Effector memory CD4-positive, alpha-beta T cell (primary cell): Measurements from ENCODE around the gene MATN3.
"Not testable (repeated sequence)": the region's sequence is repeated elsewhere in the genome, so short reads cannot be mapped to it uniquely, and the experiment has no call there.

Experiments
- DNase-seq, 3 donors: peaks; one replicate each; pipeline ENCODE4 v3.0.0-alpha.2; 2020
- H3K27ac ChIP-seq: 2 replicates; pipeline ENCODE4 v1.7.0; 2013; ENCODE audit warnings: mild to moderate bottlenecking, low read length, moderate library complexity; ENCODE audit not compliant: insufficient read depth, poor library complexity, severe bottlenecking
- H3K27me3 ChIP-seq: replicated peaks from 2 replicates; pipeline ENCODE4 v1.7.0; 2013; ENCODE audit warnings: mild to moderate bottlenecking, low read length; ENCODE audit not compliant: insufficient read depth, control insufficient read depth, poor library complexity, severe bottlenecking
- H3K36me3 ChIP-seq: 2 replicates; pipeline ENCODE4 v1.7.0; 2013; ENCODE audit warnings: mild to moderate bottlenecking, low read length, moderate library complexity; ENCODE audit not compliant: control insufficient read depth, insufficient read depth
- H3K4me1 ChIP-seq: 2 replicates; pipeline ENCODE4 v1.7.0; 2013; ENCODE audit warnings: low read length, mild to moderate bottlenecking; ENCODE audit not compliant: control insufficient read depth, insufficient read depth, poor library complexity, severe bottlenecking
- H3K4me3 ChIP-seq: 2 replicates; pipeline ENCODE4 v1.7.0; 2013; ENCODE audit warnings: low read length, low read depth, mild to moderate bottlenecking; ENCODE audit not compliant: insufficient read depth, poor library complexity, severe bottlenecking
- H3K9me3 ChIP-seq: 2 replicates; pipeline ENCODE4 v1.7.0; 2013; ENCODE audit warnings: mild to moderate bottlenecking, low read length, moderate library complexity; ENCODE audit not compliant: control insufficient read depth

MATN3 gene

GRCh38 chr2:20051532-20052228, 39.2 kb upstream of the MATN3 start, which contains the start of gene LAPTM4A:
TSS of gene LAPTM4A (minus strand) at chr2:20051628. CDS start at chr2:20051520, 108 bp downstream.
- H3K9me3 ChIP-seq: no peaks in the 10 kb centered on the region
- peaks cover 11% of the 10 kb centered on the region for H3K4me1 ChIP-seq
- H3K27me3 ChIP-seq: no peaks in the 10 kb centered on the region
- H3K27ac ChIP-seq: peak within 1 kb of the TSS; percentile 95
- no peaks in the 10 kb centered on the region for H3K36me3 ChIP-seq
- DNase-seq: peak; percentile 95 to 97 (median 96)
- H3K4me3 ChIP-seq: peak within 1 kb of the TSS; percentile 57

- H3K4me1 ChIP-seq: peaks cover 11% of the 10 kb centered on the region
- H3K27ac ChIP-seq: peak overlapping the region; percentile 95
- peak in 1 of 3 donors; percentile 1 for DNase-seq
- H3K27me3 ChIP-seq: no peaks in the 10 kb centered on the region
- no peaks in the 10 kb centered on the region for H3K9me3 ChIP-seq
- H3K4me3 ChIP-seq: peak overlapping the region; percentile 57
- H3K36me3 ChIP-seq: no peaks in the 10 kb centered on the region
Observed at GRCh38 chr2:20050646-20051531, 38.4 kb upstream of the MATN3 start.

- no peaks in the 10 kb centered on the region for H3K27me3 ChIP-seq
- no peaks in the 10 kb centered on the region for H3K9me3 ChIP-seq
- H3K27ac ChIP-seq: peak overlapping the region; percentile 95
- peak overlapping the region; percentile 57 for H3K4me3 ChIP-seq
- H3K4me1 ChIP-seq: peaks cover 11% of the 10 kb centered on the region
- DNase-seq: peak in 2 of 3 donors; percentile 5 to 35
- H3K36me3 ChIP-seq: no peaks in the 10 kb centered on the region
Observed at GRCh38 chr2:20050104-20050645, 37.7 kb upstream of the MATN3 start.

DNA sequence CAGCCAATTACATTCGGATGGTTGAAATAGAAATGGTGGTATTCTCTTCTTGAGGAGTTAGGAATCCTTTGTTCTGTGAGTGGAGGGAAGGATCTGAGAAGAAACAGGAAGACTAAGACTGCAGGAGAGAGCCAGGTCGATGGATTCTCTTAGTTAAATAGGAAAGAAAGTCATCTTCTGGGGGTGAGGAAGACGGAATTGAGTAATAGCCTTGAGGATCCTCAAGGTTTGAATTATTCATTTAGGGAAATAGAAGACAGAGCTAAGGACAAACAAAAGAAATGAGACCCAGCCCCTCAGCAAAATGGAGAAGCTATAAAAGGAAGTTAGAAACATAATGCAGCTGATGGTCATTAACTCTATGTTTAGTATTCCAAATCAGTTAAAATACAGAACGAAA, 37.2 kb upstream of the MATN3 start:
- H3K9me3 ChIP-seq: no peaks in the 10 kb centered on the region
- H3K36me3 ChIP-seq: no peaks in the 10 kb centered on the region
- peaks cover 11% of the 10 kb centered on the region for H3K4me1 ChIP-seq
- DNase-seq: no peak
- peak overlapping the region; percentile 57 for H3K4me3 ChIP-seq
- H3K27me3 ChIP-seq: no peaks in the 10 kb centered on the region
- H3K27ac ChIP-seq: no peak overlapping the region

- no peaks in the 10 kb centered on the region for H3K36me3 ChIP-seq
- H3K27ac ChIP-seq: no peak overlapping the region
- H3K4me3 ChIP-seq: no peak overlapping the region
- DNase-seq: no peak
- H3K4me1 ChIP-seq: peaks cover 11% of the 10 kb centered on the region
- H3K9me3 ChIP-seq: no peaks in the 10 kb centered on the region
- no peaks in the 10 kb centered on the region for H3K27me3 ChIP-seq
Observed at GRCh38 chr2:20048488-20049448, 36.3 kb upstream of the MATN3 start.

GRCh38 chr2:20045712-20046292, 33.3 kb upstream of the MATN3 start:
- H3K27me3 ChIP-seq, H3K9me3 ChIP-seq, H3K36me3 ChIP-seq, DNase-seq, H3K4me3 ChIP-seq, H3K27ac ChIP-seq: not testable (repeated sequence)
- peaks cover 11% of the 10 kb centered on the region for H3K4me1 ChIP-seq

DNA sequence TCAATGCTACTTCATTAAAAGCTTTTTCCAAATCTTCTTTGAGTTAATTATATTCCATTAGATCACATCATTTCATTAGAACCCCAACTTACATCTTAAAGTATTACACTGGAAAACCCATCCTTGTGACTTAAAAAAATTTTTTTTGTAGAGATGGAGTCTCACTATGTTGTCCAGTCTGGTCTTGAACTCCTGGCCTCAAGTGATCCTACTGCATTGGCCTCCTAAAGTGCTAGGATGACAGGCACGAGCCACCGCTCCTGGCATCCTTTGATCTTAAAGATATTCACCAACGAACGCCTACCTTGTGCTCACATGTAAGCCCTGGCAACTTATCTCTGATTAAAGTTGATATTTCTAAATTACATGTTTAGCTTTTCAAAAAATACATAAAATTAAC, 32.3 kb upstream of the MATN3 start:
- Histone ChIP-seq H3K4me1 (peaks cover 7% of the 10 kb centered on the region), H3K27me3 (no peaks in the 10 kb centered on the region), H3K9me3 (no peaks in the 10 kb centered on the region), H3K36me3 (peaks cover 11% of the 10 kb centered on the region), H3K27ac (no peak overlapping the region), H3K4me3 (no peak overlapping the region)
- no peak for DNase-seq

GRCh38 chr2:20042531-20042930, 30.1 kb upstream of the MATN3 start:
- no peak for DNase-seq
- H3K27ac ChIP-seq: no peak overlapping the region
- H3K4me3 ChIP-seq: no peak overlapping the region
- no peaks in the 10 kb centered on the region for H3K27me3 ChIP-seq
- no peaks in the 10 kb centered on the region for H3K9me3 ChIP-seq
- peaks cover 32% of the 10 kb centered on the region for H3K36me3 ChIP-seq
- no peaks in the 10 kb centered on the region for H3K4me1 ChIP-seq

DNA sequence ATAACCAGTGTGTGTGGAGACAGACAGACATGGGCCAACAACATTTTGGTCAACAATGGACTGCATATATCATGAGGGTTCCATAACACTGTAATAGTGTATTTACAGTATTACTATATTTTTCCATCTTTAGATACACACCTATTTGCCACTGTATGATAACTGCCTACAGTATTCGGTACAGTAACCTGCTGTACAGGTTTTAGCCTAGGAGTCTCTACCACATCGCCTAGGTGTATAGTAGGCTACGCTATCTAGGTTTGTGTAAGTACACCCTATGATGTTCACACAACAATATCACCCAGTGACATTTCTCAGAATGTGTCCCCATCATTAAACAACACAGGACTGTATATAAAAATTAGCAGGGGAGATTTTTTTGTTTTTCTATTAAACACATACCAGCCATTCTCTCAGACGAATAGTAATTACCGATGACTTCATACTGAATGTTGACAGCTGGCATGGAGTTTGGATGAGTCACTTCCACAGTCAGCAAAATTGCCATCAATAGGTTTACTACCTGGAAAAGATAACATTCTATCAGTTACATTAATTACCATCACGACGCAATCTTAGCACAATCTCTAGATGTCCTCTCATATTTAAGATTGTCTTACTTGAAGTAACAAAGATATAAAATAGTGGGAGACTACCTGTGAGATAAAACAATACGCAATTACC, 28.2 kb upstream of the MATN3 start:
- H3K4me3 ChIP-seq: no peak overlapping the region
- no peak for DNase-seq
- no peaks in the 10 kb centered on the region for H3K4me1 ChIP-seq
- peak overlapping the region; percentile 12 for H3K27ac ChIP-seq
- no peaks in the 10 kb centered on the region for H3K27me3 ChIP-seq
- H3K9me3 ChIP-seq: no peaks in the 10 kb centered on the region
- H3K36me3 ChIP-seq: peaks cover 47% of the 10 kb centered on the region
